Transverse colon (tissue), 3 donors: ENCODE measurements around the gene UBE2V1.

ENCODE experiments used
- POLR2A ChIP-seq: fragments of 450-650 bp; IDR thresholded peaks from one replicate; pipeline ENCODE4 v1.6.1; 2016; ENCODE audit warnings: antibody characterized with exemption, mild to moderate bottlenecking, moderate library complexity
- TF ChIP-seq, protein P1 (sequence below), 5 experiments: fragments of 200-600 bp in 3 of 5; fragments of 450-650 bp in 2 of 5; sonication (generic) in 3 of 5; IDR thresholded peaks; 1 replicate in 2 of 5; 2 replicates in 3 of 5; pipeline ENCODE4 v1.5.1; 2016 to 2017; ENCODE audit warnings: antibody characterized with exemption in 5 of 5, inconsistent platforms in 3 of 5, mild to moderate bottlenecking in 2 of 5, moderate library complexity in 1 of 5

DNA sequence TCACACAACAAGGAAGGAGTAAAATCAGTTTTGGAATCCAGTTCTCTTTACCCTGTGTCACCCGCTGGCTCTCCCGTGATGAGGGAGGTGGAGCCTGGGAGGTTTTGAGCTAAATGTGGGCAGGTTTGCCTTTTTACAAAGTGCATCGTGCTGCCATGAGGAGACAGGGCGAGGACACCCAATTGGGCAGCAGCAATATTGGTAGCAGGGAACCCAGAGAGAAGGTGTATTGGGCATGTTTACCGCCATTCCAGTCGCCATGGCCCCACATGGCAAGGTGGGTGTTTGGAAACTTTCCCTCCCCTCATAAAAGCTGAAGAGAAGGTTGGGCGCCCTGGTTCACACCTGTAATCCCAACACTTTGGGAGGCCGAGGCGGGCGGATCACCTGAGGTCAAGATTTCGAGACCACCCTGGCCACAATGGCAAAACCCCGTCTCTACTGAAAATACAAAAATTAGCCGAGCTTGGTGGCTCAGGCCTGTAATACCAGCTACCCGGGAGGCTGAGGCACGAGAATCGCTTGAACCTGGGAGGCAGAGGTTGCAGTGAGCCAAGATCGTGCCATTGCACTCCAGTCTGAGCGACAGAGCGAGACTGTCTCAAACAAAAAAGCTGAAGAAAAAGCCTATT, 3.5 kb upstream of the UBE2V1 start:
- TF ChIP-seq, protein P1, sequence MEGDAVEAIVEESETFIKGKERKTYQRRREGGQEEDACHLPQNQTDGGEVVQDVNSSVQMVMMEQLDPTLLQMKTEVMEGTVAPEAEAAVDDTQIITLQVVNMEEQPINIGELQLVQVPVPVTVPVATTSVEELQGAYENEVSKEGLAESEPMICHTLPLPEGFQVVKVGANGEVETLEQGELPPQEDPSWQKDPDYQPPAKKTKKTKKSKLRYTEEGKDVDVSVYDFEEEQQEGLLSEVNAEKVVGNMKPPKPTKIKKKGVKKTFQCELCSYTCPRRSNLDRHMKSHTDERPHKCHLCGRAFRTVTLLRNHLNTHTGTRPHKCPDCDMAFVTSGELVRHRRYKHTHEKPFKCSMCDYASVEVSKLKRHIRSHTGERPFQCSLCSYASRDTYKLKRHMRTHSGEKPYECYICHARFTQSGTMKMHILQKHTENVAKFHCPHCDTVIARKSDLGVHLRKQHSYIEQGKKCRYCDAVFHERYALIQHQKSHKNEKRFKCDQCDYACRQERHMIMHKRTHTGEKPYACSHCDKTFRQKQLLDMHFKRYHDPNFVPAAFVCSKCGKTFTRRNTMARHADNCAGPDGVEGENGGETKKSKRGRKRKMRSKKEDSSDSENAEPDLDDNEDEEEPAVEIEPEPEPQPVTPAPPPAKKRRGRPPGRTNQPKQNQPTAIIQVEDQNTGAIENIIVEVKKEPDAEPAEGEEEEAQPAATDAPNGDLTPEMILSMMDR (IDR thresholded peaks at IDR 0.05), result no peak
- no peak for TF ChIP-seq POLR2A
